Measurements from ENCODE around the gene ITCH.
"Not testable (repeated sequence)": the region's sequence is repeated elsewhere in the genome, so short reads cannot be mapped to it uniquely, and the experiment has no call there.

Gene ITCH

DNA sequence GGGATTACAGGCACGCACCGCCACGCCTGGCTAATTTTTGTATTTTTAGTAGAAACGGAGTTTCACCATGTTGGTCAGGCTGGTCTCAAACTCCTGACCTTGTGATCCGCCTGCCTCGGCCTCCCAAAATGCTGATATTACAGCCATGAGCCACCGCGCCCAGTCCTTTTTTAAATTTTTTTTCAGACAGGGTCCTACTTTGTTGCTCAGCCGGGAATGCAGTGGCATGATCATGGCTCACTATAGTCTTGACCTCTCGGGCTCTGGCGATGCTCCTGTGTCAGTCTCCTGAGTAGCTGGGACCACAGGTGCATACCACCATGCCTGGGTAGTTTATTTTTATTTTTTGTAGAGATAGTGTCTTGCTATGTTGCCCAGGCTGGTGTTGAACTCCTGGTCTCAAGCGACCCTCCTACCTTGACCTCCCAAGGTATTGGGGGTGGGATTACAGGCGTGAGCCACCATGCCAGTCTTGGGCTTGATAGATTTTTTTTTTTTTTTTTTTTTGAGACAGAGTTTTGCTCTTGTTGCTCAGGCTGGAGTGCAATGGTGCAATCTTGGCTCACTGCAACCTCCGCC is 19.9 kb downstream of the ITCH start:
- DNase-seq: not testable (repeated sequence)

DNA sequence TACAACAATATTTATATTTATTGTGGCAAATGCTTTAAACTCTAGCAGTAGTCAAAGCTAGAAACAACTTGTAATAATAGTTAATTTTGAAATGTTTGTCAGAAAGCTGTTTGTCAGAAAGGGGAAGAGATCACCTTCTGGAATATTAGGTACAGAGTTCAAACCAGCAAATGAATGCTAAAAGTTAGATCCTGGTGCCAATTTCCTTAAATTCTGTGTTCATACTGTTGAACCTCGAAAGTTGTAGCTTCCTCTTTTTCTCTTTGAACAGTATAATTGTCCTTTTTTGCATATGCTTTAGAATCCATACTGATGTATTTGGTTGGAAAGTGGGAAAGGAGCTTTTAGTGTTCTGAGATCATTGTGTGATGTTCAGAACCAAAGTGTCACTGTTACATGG is 22.4 kb downstream of the ITCH start:
- DNase-seq: no peak

DNA sequence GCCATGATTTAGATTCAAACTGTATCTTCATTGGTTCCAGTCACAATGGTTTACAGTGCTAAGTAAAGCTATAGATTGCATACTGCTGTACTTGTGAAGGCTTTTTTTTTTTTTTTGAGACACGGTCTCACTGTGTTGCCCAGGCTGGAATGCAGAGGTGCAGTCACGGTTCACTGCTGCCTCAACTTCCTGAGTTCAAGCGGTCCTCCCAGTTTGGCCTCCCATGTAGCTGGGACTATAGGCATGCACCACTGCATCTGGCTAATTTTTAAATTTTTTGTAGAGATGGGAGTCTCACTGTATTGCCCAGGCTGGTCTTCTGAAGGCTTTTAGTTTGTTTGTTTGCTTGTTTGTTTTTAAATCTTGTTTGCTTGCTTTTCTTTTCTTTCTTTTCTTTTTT is 24.9 kb downstream of the ITCH start:
- no peak for DNase-seq

DNA sequence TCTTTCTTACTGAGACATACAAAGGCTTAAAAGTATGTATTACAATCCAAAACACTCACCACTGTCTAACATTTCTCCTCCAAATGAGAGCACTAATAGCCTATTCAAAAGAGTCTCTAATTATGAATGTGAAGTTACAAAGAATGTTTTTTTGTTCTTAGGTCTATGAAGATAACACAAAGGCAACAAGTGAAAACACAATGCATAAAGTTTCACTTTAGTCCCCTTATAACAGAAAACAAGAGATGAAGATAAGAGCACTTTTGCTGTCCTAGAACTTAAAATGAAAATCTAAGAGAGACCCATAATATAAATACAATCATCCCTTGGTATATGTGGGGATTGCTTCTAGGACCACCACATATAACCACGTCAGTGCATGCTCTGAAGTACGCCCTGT is 25.6 kb downstream of the ITCH start:
- no peak for DNase-seq

DNA sequence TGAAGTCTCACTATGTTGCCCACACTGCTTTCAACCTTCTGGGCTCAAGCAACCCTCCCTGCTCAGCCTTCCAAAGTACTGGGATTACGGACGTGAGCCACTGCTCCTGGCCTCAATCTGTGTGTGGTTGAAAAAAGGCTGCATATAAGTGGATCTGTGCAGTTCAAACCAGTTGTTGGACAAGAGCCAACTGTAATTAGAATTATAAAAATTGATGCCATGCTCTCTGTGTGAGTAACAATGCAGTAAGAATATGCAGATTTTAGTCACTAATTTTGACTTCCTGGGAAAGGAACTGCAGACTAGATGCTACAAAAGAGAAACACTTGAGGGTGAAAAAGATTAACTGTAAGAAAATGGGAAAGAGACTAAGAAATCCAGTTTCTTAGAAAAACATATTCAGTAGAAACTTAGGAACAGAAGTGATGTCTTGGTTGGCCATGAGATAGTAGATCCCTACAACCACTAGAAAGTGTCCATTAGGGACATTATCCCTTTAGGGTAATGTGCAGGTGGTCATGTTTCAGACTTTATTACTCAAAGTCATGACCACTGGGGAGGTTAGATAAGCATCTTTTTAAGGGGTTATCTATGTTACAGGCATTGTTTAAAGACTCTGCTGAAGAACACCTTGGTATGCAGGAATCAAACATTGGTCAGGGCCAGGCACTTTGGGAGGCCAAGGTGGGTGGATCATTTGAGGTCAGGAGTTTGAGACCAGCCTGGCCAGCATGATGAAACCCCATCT is 26.3 kb downstream of the ITCH start:
- DNase-seq: no peak

DNA sequence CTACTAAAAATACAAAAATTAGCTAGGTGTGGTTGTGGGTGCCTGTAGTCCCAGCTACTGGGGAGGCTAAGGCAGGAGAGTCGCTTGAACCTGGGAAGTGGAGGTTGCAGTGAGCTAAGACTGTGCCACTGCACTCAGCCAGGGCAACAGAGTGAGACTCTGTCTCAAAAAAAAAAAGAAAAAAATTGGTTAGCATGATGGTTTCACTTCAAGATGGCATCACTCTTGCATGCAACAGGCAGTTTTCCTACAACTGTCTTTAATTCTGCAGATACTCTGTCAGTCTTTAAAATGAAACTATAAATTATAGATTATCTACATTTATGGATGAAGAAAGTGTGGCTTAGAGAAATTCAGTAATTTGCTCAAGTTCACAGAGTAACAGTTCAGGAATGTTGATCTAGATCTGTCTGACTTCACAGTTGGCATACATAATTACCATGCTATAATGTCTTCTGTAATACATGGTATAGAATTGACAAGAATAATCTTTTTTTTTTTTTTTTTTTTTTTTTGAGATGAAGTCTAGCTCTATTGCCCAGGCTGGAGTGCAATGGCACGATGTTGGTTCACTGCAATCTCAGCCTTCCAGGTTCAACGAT is 27.0 kb downstream of the ITCH start:
- DNase-seq: no peak

DNA sequence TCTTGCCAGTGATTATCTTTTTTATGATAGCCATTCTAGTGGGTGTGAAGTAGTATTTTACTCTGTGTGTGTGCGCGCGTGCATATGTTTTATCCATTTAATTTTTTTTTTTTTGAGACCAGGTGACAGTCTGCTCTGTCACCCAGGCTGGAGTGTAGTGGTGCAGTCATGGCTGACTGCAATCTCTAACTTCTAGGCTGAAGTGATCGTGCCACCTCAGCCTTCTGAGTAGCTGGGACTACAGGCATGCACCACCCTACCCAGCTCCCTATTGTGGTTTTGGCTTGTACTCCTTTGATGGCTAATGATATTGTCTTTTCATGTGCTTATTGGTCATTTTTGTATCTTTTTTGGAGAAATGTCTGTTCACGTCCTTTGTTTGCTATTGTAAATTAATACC is 33.3 kb downstream of the ITCH start:
- DNase-seq: no peak

DNA sequence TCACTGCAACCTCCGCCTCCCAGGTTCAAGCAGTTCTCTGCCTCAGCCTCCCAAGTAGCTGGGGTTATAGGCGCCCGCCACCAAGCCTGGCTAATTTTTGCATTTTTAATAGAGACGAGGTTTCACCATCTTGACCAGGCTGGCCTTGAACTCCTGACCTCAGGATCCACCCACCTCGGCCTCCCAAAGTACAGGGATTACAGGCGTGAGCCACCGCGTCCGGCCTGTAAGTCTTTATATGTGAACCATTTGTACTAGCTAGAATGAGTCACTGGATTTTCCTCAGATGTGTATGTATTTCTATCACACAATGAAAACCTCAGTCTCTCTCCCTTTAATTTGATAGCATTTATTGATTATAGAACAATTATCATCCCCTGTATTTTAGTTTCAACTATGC is 34.0 kb downstream of the ITCH start:
- no peak for DNase-seq

DNA sequence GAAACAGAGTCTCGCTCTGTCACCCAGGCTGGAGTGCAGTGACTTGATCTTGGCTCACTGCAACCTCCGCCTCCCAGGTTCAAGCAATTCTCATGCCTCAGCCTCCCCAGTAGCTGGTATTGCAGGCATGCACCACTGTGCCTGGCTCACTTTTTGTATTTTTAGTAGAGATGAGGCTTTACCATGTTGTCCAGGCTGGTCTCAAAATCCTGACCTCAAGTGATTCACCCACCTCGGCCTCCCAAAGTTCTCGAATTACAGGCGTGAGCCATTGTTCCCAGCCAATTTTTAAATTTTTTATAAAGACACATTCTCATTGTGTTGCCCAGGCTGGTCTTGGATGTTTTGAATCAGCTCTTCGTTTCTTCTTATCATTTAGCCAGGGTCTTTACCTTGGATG is 37.7 kb downstream of the ITCH start:
- DNase-seq: not testable (repeated sequence)

DNA sequence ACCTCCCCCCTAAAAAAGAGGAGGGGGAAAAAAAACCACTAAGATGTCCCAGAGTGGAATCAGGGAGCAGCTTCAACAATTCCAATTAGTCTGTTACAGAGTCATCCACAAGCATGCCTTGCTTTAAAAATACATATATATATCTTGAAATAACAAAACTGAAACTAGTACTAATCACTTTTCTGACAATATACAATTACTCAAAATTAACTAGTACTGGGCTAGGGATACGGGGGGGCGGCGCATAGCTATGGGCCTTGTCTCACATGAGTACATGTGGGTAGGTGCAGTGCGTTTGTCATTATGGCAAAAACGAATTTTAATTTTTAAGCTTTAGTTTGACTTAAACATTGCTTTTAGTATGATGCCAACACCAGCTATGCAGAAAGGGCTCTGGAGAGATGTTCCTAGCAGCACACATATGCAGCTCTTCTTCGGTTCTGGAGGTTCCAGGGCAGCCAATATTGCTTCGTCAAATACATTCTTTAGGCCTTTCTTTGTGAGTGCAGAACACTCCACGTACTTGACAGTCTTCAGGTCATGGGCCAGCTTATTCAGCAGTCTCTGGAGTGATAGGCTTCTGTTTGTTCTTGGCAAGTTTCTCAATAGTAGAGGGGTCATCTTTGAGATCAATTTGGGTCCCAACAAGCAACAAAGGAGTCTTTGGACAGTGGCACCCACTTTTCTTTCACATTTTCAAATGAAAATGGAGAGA is 38.8 kb downstream of the ITCH start:
- no peak for DNase-seq

DNA sequence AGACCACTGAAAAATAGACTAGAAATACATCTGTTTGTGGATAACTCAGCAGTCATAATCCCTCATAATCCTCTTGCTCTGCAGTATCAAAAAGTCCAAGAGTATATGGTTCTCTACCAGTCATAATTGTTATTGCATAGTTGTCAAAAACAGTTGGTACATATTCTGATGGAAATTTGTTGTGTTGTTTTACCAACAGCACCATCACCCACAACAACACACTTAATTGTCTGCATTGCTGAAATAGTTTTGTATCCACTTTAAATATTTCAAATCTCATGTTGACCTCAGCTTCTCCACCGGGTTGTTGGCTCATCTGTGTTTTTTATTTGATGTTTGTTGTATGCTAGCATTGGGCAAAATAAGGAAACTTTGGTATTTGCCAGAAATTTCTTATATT is 39.4 kb downstream of the ITCH start:
- DNase-seq: no peak

DNA sequence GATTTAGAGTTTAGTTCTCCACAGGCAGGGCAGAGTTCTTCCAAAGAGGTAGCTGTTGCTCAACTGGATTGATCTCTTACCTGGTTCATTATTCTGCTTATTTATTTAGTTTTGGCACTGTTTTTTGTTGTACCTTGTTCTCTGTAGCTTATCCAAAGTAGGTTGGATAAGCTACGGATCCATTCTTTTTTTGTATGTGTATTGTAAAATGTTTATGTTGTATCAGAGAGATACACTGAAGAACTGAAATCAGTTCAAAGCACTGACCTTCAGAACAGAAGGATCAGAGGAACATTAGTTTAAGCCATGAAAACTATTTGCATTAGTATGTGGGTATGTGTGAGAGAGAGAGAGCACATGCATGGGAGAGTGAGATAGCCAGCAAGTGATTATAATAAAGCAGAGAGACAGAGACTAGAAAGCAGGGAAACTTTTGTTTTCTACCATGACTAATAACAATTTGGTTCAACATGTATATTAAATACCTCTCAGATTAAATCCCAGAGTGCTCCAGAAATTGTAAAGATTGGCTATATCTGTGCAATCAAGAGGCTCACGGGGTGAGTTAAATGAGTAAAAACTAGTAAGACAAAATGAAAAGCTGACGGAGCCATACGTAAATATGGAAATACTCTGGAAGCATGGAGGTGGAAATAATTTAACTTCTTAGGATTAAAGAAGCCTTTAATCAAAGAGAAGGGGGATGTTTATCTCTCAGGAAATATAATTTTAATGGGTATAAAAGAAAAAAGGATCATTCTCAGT is 40.2 kb downstream of the ITCH start:
- no peak for DNase-seq

DNA sequence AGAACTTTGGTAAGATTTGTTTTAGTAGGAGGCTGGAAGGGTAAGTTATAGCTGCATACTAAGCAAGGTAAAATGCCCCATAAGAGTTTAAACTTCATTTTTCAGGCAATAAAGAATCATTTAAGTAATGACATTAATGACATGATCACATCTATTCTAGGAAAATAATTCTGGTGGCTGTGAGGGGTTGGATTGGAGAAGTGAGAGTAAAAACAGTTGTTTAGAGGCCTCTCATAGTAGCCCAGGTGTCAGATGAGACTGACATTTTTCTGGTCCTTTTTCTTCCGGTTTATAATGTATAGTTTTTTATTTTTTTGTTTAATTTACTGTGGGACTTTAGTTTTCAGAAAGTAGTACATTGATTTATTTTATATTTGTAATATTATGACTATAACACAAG is 40.8 kb downstream of the ITCH start:
- no peak for DNase-seq

DNA sequence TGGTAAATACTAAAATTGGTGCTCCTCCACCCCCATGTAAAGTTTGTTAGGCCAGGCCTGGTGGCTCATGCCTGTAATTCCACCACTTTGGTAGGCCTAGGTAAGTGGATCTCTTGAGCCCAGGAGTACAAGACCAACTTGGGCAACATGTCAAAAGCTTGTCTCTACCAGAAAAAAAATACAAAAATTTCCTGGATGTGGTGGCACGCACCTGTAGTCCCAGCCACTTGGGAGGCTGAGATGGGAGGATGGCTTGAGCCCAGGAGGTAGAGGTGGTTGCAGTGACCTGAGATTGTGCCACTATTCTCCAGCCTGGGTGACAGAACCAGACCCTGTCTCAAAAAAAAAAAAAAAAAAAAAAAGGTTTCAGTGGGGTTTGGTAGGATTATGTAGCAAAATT is 41.7 kb downstream of the ITCH start:
- DNase-seq: no peak

DNA sequence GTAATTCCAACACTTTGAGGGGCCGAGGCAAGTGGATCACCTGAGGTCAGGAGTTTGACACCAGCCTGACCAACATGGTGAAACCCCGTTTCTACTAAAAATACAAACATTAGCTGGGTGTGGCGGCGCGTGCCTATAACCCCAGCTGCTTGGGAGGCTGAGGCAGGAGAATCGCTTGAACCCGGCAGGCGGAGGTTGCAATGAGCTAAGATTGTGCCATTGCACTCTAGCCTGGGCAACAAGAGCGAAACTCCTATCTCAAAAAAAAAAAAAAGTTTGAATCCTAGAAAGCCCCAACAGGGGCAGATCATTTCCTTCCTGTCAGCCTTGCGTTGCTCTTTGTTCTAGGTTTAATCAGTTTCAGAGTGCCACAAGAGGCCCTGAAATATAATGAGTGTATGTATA is 42.2 kb downstream of the ITCH start:
- DNase-seq: not testable (repeated sequence)

DNA sequence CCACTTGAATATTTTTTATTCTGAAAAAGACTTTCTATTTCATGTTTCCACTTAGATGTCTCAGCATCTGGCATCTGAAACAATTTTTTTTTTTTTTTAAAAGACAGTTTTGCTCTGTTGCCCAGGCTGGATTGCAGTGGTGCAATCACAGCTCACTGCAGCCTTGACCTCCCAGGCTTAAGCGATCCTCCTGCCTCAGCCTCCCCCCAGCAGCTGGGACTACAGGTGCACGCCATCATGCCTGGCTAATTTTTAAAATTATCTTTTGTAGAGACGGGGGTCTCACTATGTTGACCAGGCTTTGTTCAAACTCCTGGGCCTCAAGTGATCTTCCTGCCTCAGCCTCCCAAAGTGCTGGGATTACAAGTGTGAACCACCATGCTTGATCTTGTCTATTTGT is 42.9 kb downstream of the ITCH start:
- DNase-seq: not testable (repeated sequence)

DNA sequence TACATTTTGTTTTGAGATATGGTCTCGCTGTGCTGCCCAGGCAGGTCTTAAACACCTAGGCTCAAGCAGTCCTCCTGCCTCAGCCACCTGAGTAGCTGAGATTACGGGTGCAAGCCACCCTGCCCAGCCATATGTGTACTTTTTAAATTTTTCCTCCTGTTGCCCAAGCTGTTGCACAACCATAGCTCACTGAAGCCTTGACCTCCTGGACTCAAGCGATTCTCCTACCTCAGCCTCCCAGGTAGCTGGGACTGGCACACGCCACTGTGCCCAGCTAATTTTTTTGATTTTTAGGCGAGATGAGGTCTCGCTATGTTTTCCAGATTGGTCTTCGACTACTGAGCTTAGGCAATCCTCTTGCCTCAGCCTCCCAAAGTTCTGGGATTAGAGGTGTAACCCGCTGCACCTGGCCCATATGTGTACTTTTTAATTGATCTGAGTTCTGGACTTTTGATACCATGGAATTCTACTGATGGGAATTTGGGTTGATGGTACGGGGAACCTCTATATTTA is 44.9 kb downstream of the ITCH start:
- DNase-seq: no peak

DNA sequence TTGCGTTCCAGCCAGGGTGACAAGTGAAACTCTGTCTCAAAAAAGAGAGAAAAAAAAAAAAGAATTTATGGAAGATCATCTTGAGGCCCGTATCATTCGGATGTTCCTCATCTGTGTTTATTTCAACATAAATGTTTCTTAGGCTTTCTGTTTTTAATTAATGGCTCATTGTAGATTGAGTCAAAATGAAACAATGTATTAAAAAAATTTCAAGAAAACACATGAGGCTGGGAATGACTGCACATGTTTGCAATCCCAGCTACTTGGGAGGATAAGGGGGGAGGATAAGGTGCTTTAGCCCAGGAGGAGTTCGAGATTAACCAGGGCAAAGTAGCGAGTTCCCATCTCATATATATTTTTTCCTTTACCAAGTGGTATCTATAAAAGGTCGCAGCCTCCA is 47.3 kb downstream of the ITCH start:
- no peak for DNase-seq

DNA sequence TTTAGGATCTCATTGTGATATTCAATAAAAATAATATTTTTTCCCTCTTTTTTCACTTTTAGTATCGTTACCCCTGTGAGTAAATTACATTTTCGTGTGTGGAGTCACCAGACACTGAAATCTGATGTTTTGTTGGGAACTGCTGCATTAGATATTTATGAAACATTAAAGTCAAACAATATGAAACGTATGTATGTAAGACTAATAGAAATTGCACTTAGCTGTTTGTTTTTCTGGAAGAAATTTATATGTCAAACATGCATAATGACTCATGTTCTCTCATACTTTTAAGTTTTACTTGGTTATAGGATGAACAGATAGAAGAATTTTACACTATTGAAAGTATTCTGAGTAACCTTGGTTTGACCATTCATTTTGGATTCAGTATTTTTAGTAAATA is 49.4 kb downstream of the ITCH start:
- DNase-seq: no peak

DNA sequence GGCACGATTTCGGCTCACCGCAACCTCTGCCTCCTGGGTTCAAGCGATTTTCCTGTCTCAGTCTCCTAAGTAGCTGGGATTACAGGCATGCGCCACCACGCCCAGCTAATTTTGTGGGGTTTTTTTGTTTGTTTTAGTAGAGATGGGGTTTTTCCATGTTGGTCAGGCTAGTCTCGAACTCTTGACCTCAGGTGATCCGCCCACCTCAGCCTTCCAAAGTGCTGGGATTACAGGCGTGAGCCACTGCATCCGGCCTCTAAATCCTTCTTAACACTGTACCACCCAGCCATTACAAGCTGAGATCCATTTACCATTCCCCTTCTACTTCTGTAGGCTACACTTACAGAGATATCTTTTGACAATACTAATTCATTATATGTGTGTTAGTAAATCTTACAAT is 51.5 kb downstream of the ITCH start:
- not testable (repeated sequence) for DNase-seq

DNA sequence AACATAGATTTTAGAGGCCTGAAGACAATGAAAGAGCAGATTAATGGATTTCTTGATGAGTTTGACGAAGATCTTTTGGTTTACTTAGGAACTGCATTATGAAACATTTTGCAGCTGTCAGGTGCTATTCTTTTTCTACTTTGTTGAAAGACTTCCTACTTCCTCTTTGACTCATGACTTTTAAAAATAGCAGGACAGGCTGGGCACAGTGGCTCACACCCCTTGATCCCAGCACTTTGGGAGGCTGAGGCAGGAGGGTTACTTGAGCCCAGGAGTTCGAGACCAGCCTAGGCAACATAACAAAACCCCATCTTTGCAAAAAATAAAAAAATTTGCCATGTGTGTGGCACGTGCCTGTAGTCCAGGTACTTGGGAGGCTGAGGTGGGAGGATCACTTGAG is 52.0 kb downstream of the ITCH start:
- DNase-seq: peak; percentile 43

DNA sequence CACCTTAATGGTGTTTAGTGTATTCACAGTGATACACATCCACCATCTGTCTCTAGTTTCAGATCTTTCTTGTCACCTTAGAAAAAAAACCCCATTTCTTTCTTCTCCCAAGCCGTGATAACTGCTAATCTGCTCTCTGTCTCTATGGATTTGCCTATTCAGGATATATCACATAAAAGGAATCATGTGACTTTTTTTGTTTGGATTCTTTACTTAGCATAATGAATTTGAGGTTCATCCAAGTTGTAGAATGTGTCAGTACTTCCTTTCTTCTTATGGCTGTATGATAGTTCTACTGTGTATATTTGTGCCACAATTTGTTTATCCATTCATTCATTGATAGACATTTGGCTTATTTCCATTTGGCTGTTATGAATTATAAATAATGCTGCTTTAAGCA is 57.1 kb downstream of the ITCH start:
- DNase-seq: no peak

DNA sequence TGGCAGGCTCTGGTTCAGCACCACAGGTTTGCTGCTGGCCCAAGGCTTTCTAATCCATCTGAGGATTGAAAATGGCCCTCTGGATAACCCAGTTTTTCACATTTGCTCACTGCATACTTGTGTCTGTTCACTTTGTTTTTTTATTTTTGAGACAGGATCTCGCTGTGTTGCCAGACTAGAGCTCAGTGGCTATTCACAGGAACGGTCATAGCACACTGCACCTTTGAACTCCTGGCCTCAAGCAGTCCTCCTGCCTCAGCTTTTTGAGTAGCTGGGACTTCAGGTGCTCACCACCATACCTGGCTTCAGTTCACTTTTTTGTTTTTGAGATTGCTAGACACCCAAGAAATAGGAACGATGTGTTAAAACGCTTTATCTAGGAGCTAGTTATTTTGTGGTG is 57.9 kb downstream of the ITCH start:
- DNase-seq: no peak
